Measurements from ENCODE around the gene UPK3BL2.
"Not testable (repeated sequence)": the region's sequence is repeated elsewhere in the genome, so short reads cannot be mapped to it uniquely, and the experiment has no call there.

- not testable (repeated sequence) for TF ChIP-seq CTCF (CRISPR knock-in tag; IDR thresholded peaks at IDR 0.05); HNF4A (CRISPR knock-in tag; IDR thresholded peaks at IDR 0.05); CHD4 (IDR thresholded peaks at IDR 0.05; ENCODE audit: borderline replicate concordance, low read length); ZNF549 (CRISPR knock-in tag; IDR thresholded peaks at IDR 0.05); KLF12 (CRISPR knock-in tag; IDR thresholded peaks at IDR 0.05; ENCODE audit: borderline replicate concordance); ZNF337 (CRISPR knock-in tag; IDR thresholded peaks at IDR 0.05; ENCODE audit: borderline replicate concordance, low read depth); BHLHE40 (IDR thresholded peaks at IDR 0.05; ENCODE audit: low read length); REST (IDR thresholded peaks at IDR 0.05; ENCODE audit: borderline replicate concordance in 1 of 2, low read depth in 1 of 2, low read length in 2 of 2); KIAA2018 (CRISPR knock-in tag; IDR thresholded peaks at IDR 0.05; ENCODE audit: borderline replicate concordance); ZSCAN9 (CRISPR knock-in tag; IDR thresholded peaks at IDR 0.05; ENCODE audit: borderline replicate concordance); KDM1A (CRISPR knock-in tag; IDR thresholded peaks at IDR 0.05); BRF2 (CRISPR knock-in tag; IDR thresholded peaks at IDR 0.05); ZSCAN12 (CRISPR knock-in tag; IDR thresholded peaks at IDR 0.05); KAT7 (CRISPR knock-in tag; IDR thresholded peaks at IDR 0.05; ENCODE audit: borderline replicate concordance)
Observed at GRCh38 chr7:102576363-102576762, 32.9 kb upstream of the UPK3BL2 start.

All from HepG2 (cell line).